GM19324 (cell line): ENCODE results near the gene NUFIP2.
"Not testable (repeated sequence)": the region's sequence is repeated elsewhere in the genome, so short reads cannot be mapped to it uniquely, and the experiment has no call there.

Source experiments
- ATAC-seq: cut with Tn5 transposase; IDR thresholded peaks from one replicate; pipeline ENCODE4 v1.9.1; 2021; ENCODE audit warnings: mild to moderate bottlenecking, moderate library complexity; ENCODE audit not compliant: unreplicated experiment, low FRiP score

Gene NUFIP2

GRCh38 chr17:29293890-29294579 is at the start of gene NUFIP2:
NUFIP2 (minus strand) TSS chr17:29294148; CDS start chr17:29294059, 89 bp downstream.
- ATAC-seq = peak; percentile 84

- ATAC-seq = no peak
Observed at GRCh38 chr17:29342158-29342765, 48.3 kb upstream of the NUFIP2 start.

- ATAC-seq = no peak
Observed at GRCh38 chr17:29341726-29342125, 47.8 kb upstream of the NUFIP2 start.

GRCh38 chr17:29339016-29339415 is 45.1 kb upstream of the NUFIP2 start:
- not testable (repeated sequence) for ATAC-seq

GRCh38 chr17:29331708-29332085 is 37.7 kb upstream of the NUFIP2 start:
- ATAC-seq = no peak

GRCh38 chr17:29331075-29331707 is 37.2 kb upstream of the NUFIP2 start:
- ATAC-seq = no peak

- no peak for ATAC-seq
Observed at GRCh38 chr17:29327412-29327811, 33.5 kb upstream of the NUFIP2 start.

- ATAC-seq = no peak
Observed at GRCh38 chr17:29326023-29326813, 32.3 kb upstream of the NUFIP2 start.

- ATAC-seq = no peak
Observed at GRCh38 chr17:29322363-29322762, 28.4 kb upstream of the NUFIP2 start.

- ATAC-seq = no peak
Observed at GRCh38 chr17:29303386-29303785, 9.4 kb upstream of the NUFIP2 start.

GRCh38 chr17:29299031-29299430 is 5.1 kb upstream of the NUFIP2 start:
- no peak for ATAC-seq

GRCh38 chr17:29295420-29295819 is 1.5 kb upstream of the NUFIP2 start:
- ATAC-seq = no peak

GRCh38 chr17:29294580-29294900 is 592 bp upstream of the NUFIP2 start:
- ATAC-seq = no peak

- no peak for ATAC-seq
Observed at GRCh38 chr17:29292992-29293889, 707 bp downstream of the NUFIP2 start.

GRCh38 chr17:29292071-29292991 is 1.6 kb downstream of the NUFIP2 start:
- no peak for ATAC-seq

- ATAC-seq = no peak
Observed at GRCh38 chr17:29291163-29291752, 2.7 kb downstream of the NUFIP2 start.

- ATAC-seq = no peak
Observed at GRCh38 chr17:29289852-29290251, 4.1 kb downstream of the NUFIP2 start.

GRCh38 chr17:29283961-29284360 is 10.0 kb downstream of the NUFIP2 start:
- no peak for ATAC-seq

GRCh38 chr17:29283496-29283895 is 10.5 kb downstream of the NUFIP2 start:
- no peak for ATAC-seq
